K562 (cell line): ENCODE results near the gene NACC1. TPM values are rescaled to one million over a fixed set of nuclear protein-coding genes. Genes with fewer than 3 reads are reported as not detected.

Source experiments
- MTA3 ChIP-seq: fragments of 450-650 bp; formaldehyde crosslinking; IDR thresholded peaks from 2 replicates; pipeline ENCODE4 v1.6.1; 2017; ENCODE audit warnings: mild to moderate bottlenecking, borderline replicate concordance
- OTX1 ChIP-seq: fragments of 450-650 bp; formaldehyde crosslinking; IDR thresholded peaks from 2 replicates; pipeline ENCODE4 v1.4.0; 2022; ENCODE audit warnings: mild to moderate bottlenecking
- RBM15 ChIP-seq: fragments of 200-400 bp; formaldehyde crosslinking; IDR thresholded peaks from 2 replicates; pipeline ENCODE4 v1.6.1; 2018; ENCODE audit warnings: mild to moderate bottlenecking, low read length, moderate library complexity; ENCODE audit not compliant: insufficient read depth
- SFPQ ChIP-seq: fragments of 200-400 bp; formaldehyde crosslinking; IDR thresholded peaks from 2 replicates; pipeline ENCODE4 v1.6.1; 2017; ENCODE audit warnings: mild to moderate bottlenecking, low read depth, low read length, moderate library complexity
- SRSF7 ChIP-seq: fragments of 200-400 bp; formaldehyde crosslinking; optimal IDR thresholded peaks from 2 replicates; pipeline ENCODE3; 2017; ENCODE audit warnings: mild to moderate bottlenecking, low read depth, low read length
- TOE1 ChIP-seq, 2 experiments: fragments of 450-650 bp in 1 of 2; sonication (generic) in 1 of 2; formaldehyde crosslinking in 1 of 2; IDR thresholded peaks; 2 replicates each; pipeline versions ENCODE4 v1.7.1 to v1.8.0; 2016 to 2022; ENCODE audit warnings: borderline replicate concordance in 2 of 2, mild to moderate bottlenecking in 2 of 2, antibody characterized with exemption in 1 of 2, inconsistent platforms in 1 of 2, low read depth in 1 of 2, missing genetic modification reagents in 1 of 2, moderate library complexity in 1 of 2
- TRIM24 ChIP-seq, 2 experiments: fragments of 450-650 bp; IDR thresholded peaks; 2 replicates each; pipeline ENCODE4 v1.6.1; 2016
- ZBED1 ChIP-seq: IDR thresholded peaks from 2 replicates; pipeline ENCODE4 v1.6.1; 2014
- ZFX ChIP-seq: sonication (generic); formaldehyde crosslinking; IDR thresholded peaks from 2 replicates; pipeline ENCODE4 v1.8.0; 2022; ENCODE audit warnings: mild to moderate bottlenecking, missing genetic modification reagents, moderate library complexity
- ZNF444 ChIP-seq: fragments of 250-450 bp; sonication (Bioruptor Pico); IDR thresholded peaks from 2 replicates; pipeline ENCODE4 v1.4.0; 2020; ENCODE audit warnings: mild to moderate bottlenecking, moderate library complexity
- polyA plus RNA-seq, 8 experiments: library from polyadenylated mRNA; depleted of rRNA in 4 of 8; stranded (reverse) in 5 of 8; unstranded in 3 of 8; fragments of >200 nt; fragmentation: Nextera tagmentation in 2 of 8; fragmentation: Illumina TruSeq in 1 of 8; extraction: Ambion mirVana in 2 of 8; extraction: Trizol in 1 of 8; gene quantifications; 2 replicates each; pipeline versions ENCODE4 v1.2.1 to v1.2.3, GENCODE V29; 2011 to 2014; ENCODE audit warnings: inconsistent platforms in 1 of 8, missing spikeins in 1 of 8
- total RNA-seq, 7 experiments: library from RNA; depleted of rRNA in 6 of 7; stranded (reverse); fragments of >200 nt in 6 of 7; fragmentation: Illumina TruSeq in 2 of 7; extraction: Trizol in 2 of 7; gene quantifications; 2 replicates each; pipeline versions ENCODE4 v1.2.1 to v1.2.3, GENCODE V29; 2011 to 2021; ENCODE audit warnings: low replicate concordance in 1 of 7
- TF ChIP-seq, protein P1 (sequence below): sonication (generic); formaldehyde crosslinking; IDR thresholded peaks from 2 replicates; pipeline ENCODE4 v1.8.0; 2022; ENCODE audit warnings: mild to moderate bottlenecking, low read depth, missing genetic modification reagents
- TF ChIP-seq, protein P2 (sequence below): fragments of 250-450 bp; sonication (Bioruptor Pico); IDR thresholded peaks from 2 replicates; pipeline ENCODE4 v1.4.0; 2020; ENCODE audit warnings: mild to moderate bottlenecking, moderate library complexity, borderline replicate concordance

Gene NACC1
- total and polyA plus RNA-seq, 9 of the 15 experiments (the other 6 are each of a cell fraction or from before 2014, with no cell fraction given) = 0.04 to 96.6 (median 25.8) TPM

- TF ChIP-seq TRIM24 (IDR thresholded peaks at IDR 0.05) (no peak), ZNF444 (CRISPR knock-in tag) (no peak), SFPQ (no peak), OTX1 (0 out of 2 replicates have a peak, but pooled peaks have one; percentile 6), ZFX (CRISPR knock-in tag) (peak; percentile 74), RBM15 (peak; percentile 97), TOE1 (IDR thresholded peaks at IDR 0.05; ENCODE audit: borderline replicate concordance) (no peak), TOE1 (CRISPR knock-in tag; IDR thresholded peaks at IDR 0.05; ENCODE audit: borderline replicate concordance, low read depth) (no peak), ZBED1 (0 out of 2 replicates have a peak, but pooled peaks have one; percentile 19), MTA3 (peak; percentile 5; the same call in 1 of the 2 replicates), SRSF7 (peak; percentile 92)
- TF ChIP-seq, protein P1, sequence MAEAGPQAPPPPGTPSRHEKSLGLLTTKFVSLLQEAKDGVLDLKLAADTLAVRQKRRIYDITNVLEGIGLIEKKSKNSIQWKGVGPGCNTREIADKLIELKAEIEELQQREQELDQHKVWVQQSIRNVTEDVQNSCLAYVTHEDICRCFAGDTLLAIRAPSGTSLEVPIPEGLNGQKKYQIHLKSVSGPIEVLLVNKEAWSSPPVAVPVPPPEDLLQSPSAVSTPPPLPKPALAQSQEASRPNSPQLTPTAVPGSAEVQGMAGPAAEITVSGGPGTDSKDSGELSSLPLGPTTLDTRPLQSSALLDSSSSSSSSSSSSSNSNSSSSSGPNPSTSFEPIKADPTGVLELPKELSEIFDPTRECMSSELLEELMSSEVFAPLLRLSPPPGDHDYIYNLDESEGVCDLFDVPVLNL (CRISPR knock-in tag) = no peak
- TF ChIP-seq, protein P2, sequence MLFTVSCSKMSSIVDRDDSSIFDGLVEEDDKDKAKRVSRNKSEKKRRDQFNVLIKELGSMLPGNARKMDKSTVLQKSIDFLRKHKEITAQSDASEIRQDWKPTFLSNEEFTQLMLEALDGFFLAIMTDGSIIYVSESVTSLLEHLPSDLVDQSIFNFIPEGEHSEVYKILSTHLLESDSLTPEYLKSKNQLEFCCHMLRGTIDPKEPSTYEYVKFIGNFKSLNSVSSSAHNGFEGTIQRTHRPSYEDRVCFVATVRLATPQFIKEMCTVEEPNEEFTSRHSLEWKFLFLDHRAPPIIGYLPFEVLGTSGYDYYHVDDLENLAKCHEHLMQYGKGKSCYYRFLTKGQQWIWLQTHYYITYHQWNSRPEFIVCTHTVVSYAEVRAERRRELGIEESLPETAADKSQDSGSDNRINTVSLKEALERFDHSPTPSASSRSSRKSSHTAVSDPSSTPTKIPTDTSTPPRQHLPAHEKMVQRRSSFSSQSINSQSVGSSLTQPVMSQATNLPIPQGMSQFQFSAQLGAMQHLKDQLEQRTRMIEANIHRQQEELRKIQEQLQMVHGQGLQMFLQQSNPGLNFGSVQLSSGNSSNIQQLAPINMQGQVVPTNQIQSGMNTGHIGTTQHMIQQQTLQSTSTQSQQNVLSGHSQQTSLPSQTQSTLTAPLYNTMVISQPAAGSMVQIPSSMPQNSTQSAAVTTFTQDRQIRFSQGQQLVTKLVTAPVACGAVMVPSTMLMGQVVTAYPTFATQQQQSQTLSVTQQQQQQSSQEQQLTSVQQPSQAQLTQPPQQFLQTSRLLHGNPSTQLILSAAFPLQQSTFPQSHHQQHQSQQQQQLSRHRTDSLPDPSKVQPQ = no peak
Measured at GRCh38 chr19:13153569-13154240, 35.6 kb downstream of the NACC1 start (continued).
